ENCODE measurements around the gene CLDN24. TPM values are rescaled to one million over a fixed set of nuclear protein-coding genes. Genes with fewer than 3 reads are reported as not detected.

CLDN24 gene
- polyA plus RNA-seq, 1 of the 3 experiments (the other 2 are of a cell fraction), result not detected

DNA sequence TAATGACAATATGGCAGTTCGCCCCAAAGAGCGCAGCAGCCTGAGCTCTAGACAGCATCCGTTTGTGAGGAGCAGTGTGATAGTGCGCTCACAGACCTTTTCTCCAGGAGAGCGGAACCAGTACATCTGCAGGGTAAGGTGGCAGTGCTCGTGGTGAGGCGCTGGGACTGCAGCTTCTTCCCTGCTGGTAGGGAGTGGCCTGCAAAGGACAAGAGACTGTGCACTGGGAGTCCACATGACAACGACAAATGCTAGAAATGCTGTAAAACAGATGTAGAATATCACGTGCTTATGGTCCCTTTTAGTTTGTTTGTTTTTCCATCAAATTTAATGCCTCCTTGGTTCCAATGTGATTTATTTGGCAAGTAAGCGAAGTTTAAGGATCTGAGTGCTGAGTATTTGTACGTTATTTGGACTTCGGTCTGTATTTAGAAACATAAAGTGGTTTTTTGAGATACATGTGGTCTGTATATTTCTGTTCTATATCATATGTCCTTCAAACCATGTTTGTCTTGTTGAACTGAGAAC lies 37.9 kb downstream of the CLDN24 start:
- ChIA-PET CTCF (interaction anchor here (1.2 to 1.6 kb wide), 2 partner anchors 22 to 123 kb away, joined by 3 to 6 read pairs; no protein-coding TSS in a partner anchor), POLR2A (no interaction called here)
- H3K9me2 ChIP-seq, result no peaks in the 10 kb centered on the region
- 90% methylated on average over 12 of the region's 12 CpGs for WGBS (ENCODE audit: low lambda C conversion rate)
- peaks cover 67 to 68% of the 10 kb centered on the region in 2 experiments for H3K36me3 ChIP-seq (replicated peaks in 1 of 2; ENCODE audit: control insufficient read depth in 1 of 2, insufficient read depth in 2 of 2, low read length in 1 of 2)
- no peak overlapping the region for H3K27ac ChIP-seq (ENCODE audit: low read depth in 2 of 2, low read length in 1 of 2)
- no peaks in the 10 kb centered on the region for H3F3A ChIP-seq (replicated peaks; ENCODE audit: insufficient read depth)
- H3K4me3 ChIP-seq (ENCODE audit: low read depth in 2 of 2, low read length in 1 of 2), result no peak overlapping the region
- H3K4me1 ChIP-seq (ENCODE audit: control insufficient read depth in 1 of 2, insufficient read depth in 2 of 2, low read depth in 1 of 2, low read length in 1 of 2), result no peaks in the 10 kb centered on the region
- no peaks in the 10 kb centered on the region for H3K9me3 ChIP-seq
- H3K79me2 ChIP-seq (ENCODE audit: insufficient read depth), result no peaks in the 10 kb centered on the region
- H2AFZ ChIP-seq (ENCODE audit: low read depth), result no peak overlapping the region
- H3K4me2 ChIP-seq, result no peak overlapping the region
- TF ChIP-seq SIN3A (IDR thresholded peaks at IDR 0.05; ENCODE audit: borderline replicate concordance, low read depth, low read length), result no peak
- no peak for TF ChIP-seq NFIC (IDR thresholded peaks at IDR 0.05; ENCODE audit: borderline replicate concordance)
- TF ChIP-seq, protein P1, sequence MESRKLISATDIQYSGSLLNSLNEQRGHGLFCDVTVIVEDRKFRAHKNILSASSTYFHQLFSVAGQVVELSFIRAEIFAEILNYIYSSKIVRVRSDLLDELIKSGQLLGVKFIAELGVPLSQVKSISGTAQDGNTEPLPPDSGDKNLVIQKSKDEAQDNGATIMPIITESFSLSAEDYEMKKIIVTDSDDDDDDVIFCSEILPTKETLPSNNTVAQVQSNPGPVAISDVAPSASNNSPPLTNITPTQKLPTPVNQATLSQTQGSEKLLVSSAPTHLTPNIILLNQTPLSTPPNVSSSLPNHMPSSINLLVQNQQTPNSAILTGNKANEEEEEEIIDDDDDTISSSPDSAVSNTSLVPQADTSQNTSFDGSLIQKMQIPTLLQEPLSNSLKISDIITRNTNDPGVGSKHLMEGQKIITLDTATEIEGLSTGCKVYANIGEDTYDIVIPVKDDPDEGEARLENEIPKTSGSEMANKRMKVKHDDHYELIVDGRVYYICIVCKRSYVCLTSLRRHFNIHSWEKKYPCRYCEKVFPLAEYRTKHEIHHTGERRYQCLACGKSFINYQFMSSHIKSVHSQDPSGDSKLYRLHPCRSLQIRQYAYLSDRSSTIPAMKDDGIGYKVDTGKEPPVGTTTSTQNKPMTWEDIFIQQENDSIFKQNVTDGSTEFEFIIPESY (IDR thresholded peaks at IDR 0.05; ENCODE audit: borderline replicate concordance, low read depth), result no peak
- TF ChIP-seq TAF1 (IDR thresholded peaks at IDR 0.05; ENCODE audit: borderline replicate concordance, low read depth, low read length), result no peak
- no peak for TF ChIP-seq MEF2A (IDR thresholded peaks at IDR 0.05; ENCODE audit: borderline replicate concordance, low read depth)
- no peak for TF ChIP-seq FOSL2 (IDR thresholded peaks at IDR 0.05; ENCODE audit: borderline replicate concordance, low read depth)
- no peak for TF ChIP-seq YY1 (IDR thresholded peaks at IDR 0.05; ENCODE audit: low read depth)
- TF ChIP-seq, protein P2, sequence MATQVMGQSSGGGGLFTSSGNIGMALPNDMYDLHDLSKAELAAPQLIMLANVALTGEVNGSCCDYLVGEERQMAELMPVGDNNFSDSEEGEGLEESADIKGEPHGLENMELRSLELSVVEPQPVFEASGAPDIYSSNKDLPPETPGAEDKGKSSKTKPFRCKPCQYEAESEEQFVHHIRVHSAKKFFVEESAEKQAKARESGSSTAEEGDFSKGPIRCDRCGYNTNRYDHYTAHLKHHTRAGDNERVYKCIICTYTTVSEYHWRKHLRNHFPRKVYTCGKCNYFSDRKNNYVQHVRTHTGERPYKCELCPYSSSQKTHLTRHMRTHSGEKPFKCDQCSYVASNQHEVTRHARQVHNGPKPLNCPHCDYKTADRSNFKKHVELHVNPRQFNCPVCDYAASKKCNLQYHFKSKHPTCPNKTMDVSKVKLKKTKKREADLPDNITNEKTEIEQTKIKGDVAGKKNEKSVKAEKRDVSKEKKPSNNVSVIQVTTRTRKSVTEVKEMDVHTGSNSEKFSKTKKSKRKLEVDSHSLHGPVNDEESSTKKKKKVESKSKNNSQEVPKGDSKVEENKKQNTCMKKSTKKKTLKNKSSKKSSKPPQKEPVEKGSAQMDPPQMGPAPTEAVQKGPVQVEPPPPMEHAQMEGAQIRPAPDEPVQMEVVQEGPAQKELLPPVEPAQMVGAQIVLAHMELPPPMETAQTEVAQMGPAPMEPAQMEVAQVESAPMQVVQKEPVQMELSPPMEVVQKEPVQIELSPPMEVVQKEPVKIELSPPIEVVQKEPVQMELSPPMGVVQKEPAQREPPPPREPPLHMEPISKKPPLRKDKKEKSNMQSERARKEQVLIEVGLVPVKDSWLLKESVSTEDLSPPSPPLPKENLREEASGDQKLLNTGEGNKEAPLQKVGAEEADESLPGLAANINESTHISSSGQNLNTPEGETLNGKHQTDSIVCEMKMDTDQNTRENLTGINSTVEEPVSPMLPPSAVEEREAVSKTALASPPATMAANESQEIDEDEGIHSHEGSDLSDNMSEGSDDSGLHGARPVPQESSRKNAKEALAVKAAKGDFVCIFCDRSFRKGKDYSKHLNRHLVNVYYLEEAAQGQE (IDR thresholded peaks at IDR 0.05; ENCODE audit: low read depth, low read length), result no peak
- TF ChIP-seq, protein P3, sequence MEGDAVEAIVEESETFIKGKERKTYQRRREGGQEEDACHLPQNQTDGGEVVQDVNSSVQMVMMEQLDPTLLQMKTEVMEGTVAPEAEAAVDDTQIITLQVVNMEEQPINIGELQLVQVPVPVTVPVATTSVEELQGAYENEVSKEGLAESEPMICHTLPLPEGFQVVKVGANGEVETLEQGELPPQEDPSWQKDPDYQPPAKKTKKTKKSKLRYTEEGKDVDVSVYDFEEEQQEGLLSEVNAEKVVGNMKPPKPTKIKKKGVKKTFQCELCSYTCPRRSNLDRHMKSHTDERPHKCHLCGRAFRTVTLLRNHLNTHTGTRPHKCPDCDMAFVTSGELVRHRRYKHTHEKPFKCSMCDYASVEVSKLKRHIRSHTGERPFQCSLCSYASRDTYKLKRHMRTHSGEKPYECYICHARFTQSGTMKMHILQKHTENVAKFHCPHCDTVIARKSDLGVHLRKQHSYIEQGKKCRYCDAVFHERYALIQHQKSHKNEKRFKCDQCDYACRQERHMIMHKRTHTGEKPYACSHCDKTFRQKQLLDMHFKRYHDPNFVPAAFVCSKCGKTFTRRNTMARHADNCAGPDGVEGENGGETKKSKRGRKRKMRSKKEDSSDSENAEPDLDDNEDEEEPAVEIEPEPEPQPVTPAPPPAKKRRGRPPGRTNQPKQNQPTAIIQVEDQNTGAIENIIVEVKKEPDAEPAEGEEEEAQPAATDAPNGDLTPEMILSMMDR (IDR thresholded peaks at IDR 0.05), result no peak
- TF ChIP-seq, protein P4, sequence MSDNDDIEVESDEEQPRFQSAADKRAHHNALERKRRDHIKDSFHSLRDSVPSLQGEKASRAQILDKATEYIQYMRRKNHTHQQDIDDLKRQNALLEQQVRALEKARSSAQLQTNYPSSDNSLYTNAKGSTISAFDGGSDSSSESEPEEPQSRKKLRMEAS (IDR thresholded peaks at IDR 0.05; ENCODE audit: low read depth), result no peak
- TF ChIP-seq NRF1 (IDR thresholded peaks at IDR 0.05; ENCODE audit: low read depth, low read length), result no peak
- no peak overlapping the region for H3K9ac ChIP-seq
- no peaks in the 10 kb centered on the region for H3K27me3 ChIP-seq (ENCODE audit: insufficient read depth)
- no peak for DNase-seq
- H4K20me1 ChIP-seq (ENCODE audit: insufficient read depth), result no peaks in the 10 kb centered on the region
